Tibial artery (tissue), 4 donors: ENCODE measurements around the gene VASH2.
"Not testable (repeated sequence)": the region's sequence is repeated elsewhere in the genome, so short reads cannot be mapped to it uniquely, and the experiment has no call there.

Source experiments
- DNase-seq, 2 donors: peaks; one replicate each; pipeline ENCODE4 v3.0.0-alpha.2; 2019
- H3K27ac ChIP-seq, 2 donors: fragments of 200-600 bp; sonication (generic) in 1 of 2; 1 replicate in 1 of 2; 2 replicates in 1 of 2; pipeline ENCODE4 v1.5.1; 2018 to 2019; ENCODE audit warnings: mild to moderate bottlenecking in 1 of 2
- H3K27me3 ChIP-seq, 2 donors: fragments of 200-600 bp; sonication (generic) in 1 of 2; one replicate each; pipeline versions ENCODE4 v1.5.1 to v1.6.0; 2016 to 2019
- H3K36me3 ChIP-seq, 3 donors: fragments of 200-600 bp; sonication (generic) in 2 of 3; one replicate each; pipeline ENCODE4 v1.5.1; 2016 to 2019; ENCODE audit warnings: mild to moderate bottlenecking in 2 of 3
- H3K4me1 ChIP-seq, 4 donors: fragments of 200-600 bp; sonication (generic) in 2 of 4; 1 replicate in 3 of 4; 2 replicates in 1 of 4; pipeline ENCODE4 v1.5.1; 2016 to 2019
- H3K4me3 ChIP-seq, 2 donors: fragments of 200-600 bp; sonication (generic) in 1 of 2; 1 replicate in 1 of 2; 2 replicates in 1 of 2; pipeline ENCODE4 v1.5.1; 2018 to 2019; ENCODE audit warnings: mild to moderate bottlenecking in 2 of 2
- H3K9me3 ChIP-seq, 3 donors: fragments of 200-600 bp; sonication (generic) in 1 of 3; one replicate each; pipeline ENCODE4 v1.5.1; 2016 to 2019
- CTCF ChIP-seq, 2 experiments: fragments of 200-600 bp in 1 of 2; fragments of 450-650 bp in 1 of 2; IDR thresholded peaks; one replicate each; pipeline ENCODE4 v1.5.1; 2017 to 2019; ENCODE audit warnings: antibody characterized with exemption in 2 of 2, mild to moderate bottlenecking in 1 of 2, moderate library complexity in 1 of 2
- intact Hi-C: fragments of 100-400 bp; cut with DNase I; formaldehyde crosslinking; loops from one replicate; pipeline ENCODE4 v1.15.0; 2023; ENCODE audit warnings: low total_unique reads

VASH2 gene

GRCh38 chr1:212959266-212960220 is 9.2 kb downstream of the VASH2 start:
- H3K4me3 ChIP-seq: no peak overlapping the region
- no peaks in the 10 kb centered on the region for H3K9me3 ChIP-seq
- H3K27me3 ChIP-seq: peaks cover 0 to 3% of the 10 kb centered on the region in 2 donors
- H3K36me3 ChIP-seq: no peaks in the 10 kb centered on the region
- no peaks in the 10 kb centered on the region for H3K4me1 ChIP-seq
- H3K27ac ChIP-seq: no peak overlapping the region
- intact Hi-C loops: no loop called here
- TF ChIP-seq CTCF (IDR thresholded peaks at IDR 0.05): no peak
- DNase-seq: no peak

GRCh38 chr1:212960932-212961331 is 10.6 kb downstream of the VASH2 start:
- intact Hi-C loops: no loop called here

GRCh38 chr1:212962509-212962908 is 12.2 kb downstream of the VASH2 start:
- H3K4me3 ChIP-seq: no peak overlapping the region
- no peak for DNase-seq
- no peaks in the 10 kb centered on the region for H3K9me3 ChIP-seq
- H3K4me1 ChIP-seq: no peaks in the 10 kb centered on the region
- H3K36me3 ChIP-seq: no peaks in the 10 kb centered on the region
- intact Hi-C loops: no loop called here
- no peak for TF ChIP-seq CTCF (IDR thresholded peaks at IDR 0.05)
- H3K27ac ChIP-seq: no peak overlapping the region
- H3K27me3 ChIP-seq: peaks cover 0 to 9% of the 10 kb centered on the region in 2 donors

More at GRCh38 chr1:212960932-212961331, 10.6 kb downstream of the VASH2 start:
- Histone ChIP-seq H3K4me3 (no peak overlapping the region), H3K9me3 (no peaks in the 10 kb centered on the region), H3K27me3 (peaks cover 0 to 5% of the 10 kb centered on the region in 2 donors), H3K27ac (no peak overlapping the region), H3K36me3 (no peaks in the 10 kb centered on the region), H3K4me1 (no peaks in the 10 kb centered on the region)
- no peak for TF ChIP-seq CTCF (IDR thresholded peaks at IDR 0.05)
- no peak for DNase-seq

- H3K36me3 ChIP-seq: no peaks in the 10 kb centered on the region
- peaks cover 0 to 6% of the 10 kb centered on the region in 2 donors for H3K27me3 ChIP-seq
- H3K9me3 ChIP-seq: no peaks in the 10 kb centered on the region
- H3K27ac ChIP-seq: no peak overlapping the region
- no peaks in the 10 kb centered on the region for H3K4me1 ChIP-seq
- DNase-seq: no peak
- no peak overlapping the region for H3K4me3 ChIP-seq
- TF ChIP-seq CTCF (IDR thresholded peaks at IDR 0.05): no peak
- intact Hi-C loops: no loop called here
These were observed 13.8 kb downstream of the VASH2 start for GRCh38 chr1:212964102-212964501.

- DNase-seq, H3K4me3 ChIP-seq, intact Hi-C loops, H3K4me1 ChIP-seq, H3K27me3 ChIP-seq, H3K36me3 ChIP-seq, H3K9me3 ChIP-seq, H3K27ac ChIP-seq: not testable (repeated sequence)
These were observed 14.7 kb downstream of the VASH2 start for GRCh38 chr1:212964993-212965392.

GRCh38 chr1:212966616-212967015 is 16.3 kb downstream of the VASH2 start:
- Histone ChIP-seq H3K9me3 (no peaks in the 10 kb centered on the region), H3K36me3 (no peaks in the 10 kb centered on the region), H3K27ac (no peak overlapping the region), H3K4me3 (no peak overlapping the region), H3K27me3 (peaks cover 0 to 6% of the 10 kb centered on the region in 2 donors), H3K4me1 (no peaks in the 10 kb centered on the region)
- intact Hi-C loops: no loop called here
- TF ChIP-seq CTCF (IDR thresholded peaks at IDR 0.05): no peak
- DNase-seq: no peak
